Tibial artery (tissue), 4 donors: ENCODE measurements around the gene EFCAB3.

Experiments used
- DNase-seq, 2 donors: peaks; one replicate each; pipeline ENCODE4 v3.0.0-alpha.2; 2019
- H3K27ac ChIP-seq, 2 donors: fragments of 200-600 bp; sonication (generic) in 1 of 2; 1 replicate in 1 of 2; 2 replicates in 1 of 2; pipeline ENCODE4 v1.5.1; 2018 to 2019; ENCODE audit warnings: mild to moderate bottlenecking in 1 of 2
- H3K27me3 ChIP-seq, 2 donors: fragments of 200-600 bp; sonication (generic) in 1 of 2; one replicate each; pipeline versions ENCODE4 v1.5.1 to v1.6.0; 2016 to 2019
- H3K36me3 ChIP-seq, 3 donors: fragments of 200-600 bp; sonication (generic) in 2 of 3; one replicate each; pipeline ENCODE4 v1.5.1; 2016 to 2019; ENCODE audit warnings: mild to moderate bottlenecking in 2 of 3
- H3K4me1 ChIP-seq, 4 donors: fragments of 200-600 bp; sonication (generic) in 2 of 4; 1 replicate in 3 of 4; 2 replicates in 1 of 4; pipeline ENCODE4 v1.5.1; 2016 to 2019
- H3K4me3 ChIP-seq, 2 donors: fragments of 200-600 bp; sonication (generic) in 1 of 2; 1 replicate in 1 of 2; 2 replicates in 1 of 2; pipeline ENCODE4 v1.5.1; 2018 to 2019; ENCODE audit warnings: mild to moderate bottlenecking in 2 of 2
- H3K9me3 ChIP-seq, 3 donors: fragments of 200-600 bp; sonication (generic) in 1 of 3; one replicate each; pipeline ENCODE4 v1.5.1; 2016 to 2019
- intact Hi-C: fragments of 100-400 bp; cut with DNase I; formaldehyde crosslinking; loops from one replicate; pipeline ENCODE4 v1.15.0; 2023; ENCODE audit warnings: low total_unique reads
- TF ChIP-seq, protein P1 (sequence below), 2 experiments: fragments of 200-600 bp in 1 of 2; fragments of 450-650 bp in 1 of 2; IDR thresholded peaks; one replicate each; pipeline ENCODE4 v1.5.1; 2017 to 2019; ENCODE audit warnings: antibody characterized with exemption in 2 of 2, mild to moderate bottlenecking in 1 of 2, moderate library complexity in 1 of 2

Gene EFCAB3

DNA sequence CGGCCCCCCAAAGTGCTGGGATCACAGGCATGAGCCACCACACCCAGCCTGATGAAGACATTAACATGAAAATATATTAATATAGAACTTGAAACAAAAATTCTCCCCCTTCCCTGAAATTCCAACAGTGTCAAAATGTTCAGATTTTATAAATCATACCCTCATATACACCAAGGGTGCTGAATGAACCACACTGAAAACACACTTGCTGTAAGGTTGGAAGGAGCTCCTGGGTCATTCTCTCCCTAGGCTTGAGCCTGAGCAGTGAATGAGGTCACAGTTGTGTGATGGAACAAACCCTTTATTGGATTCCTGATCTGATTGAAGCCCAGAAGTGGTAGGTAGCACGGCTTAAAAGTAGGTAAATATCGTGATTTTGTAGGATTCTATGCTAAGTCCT, at the start of gene EFCAB3:
Gene EFCAB3, plus strand, starts transcription at position 301 of the 400 bp plus-strand sequence. CDS start 2,427 bp downstream, outside the sequence.
- TF ChIP-seq, protein P1, sequence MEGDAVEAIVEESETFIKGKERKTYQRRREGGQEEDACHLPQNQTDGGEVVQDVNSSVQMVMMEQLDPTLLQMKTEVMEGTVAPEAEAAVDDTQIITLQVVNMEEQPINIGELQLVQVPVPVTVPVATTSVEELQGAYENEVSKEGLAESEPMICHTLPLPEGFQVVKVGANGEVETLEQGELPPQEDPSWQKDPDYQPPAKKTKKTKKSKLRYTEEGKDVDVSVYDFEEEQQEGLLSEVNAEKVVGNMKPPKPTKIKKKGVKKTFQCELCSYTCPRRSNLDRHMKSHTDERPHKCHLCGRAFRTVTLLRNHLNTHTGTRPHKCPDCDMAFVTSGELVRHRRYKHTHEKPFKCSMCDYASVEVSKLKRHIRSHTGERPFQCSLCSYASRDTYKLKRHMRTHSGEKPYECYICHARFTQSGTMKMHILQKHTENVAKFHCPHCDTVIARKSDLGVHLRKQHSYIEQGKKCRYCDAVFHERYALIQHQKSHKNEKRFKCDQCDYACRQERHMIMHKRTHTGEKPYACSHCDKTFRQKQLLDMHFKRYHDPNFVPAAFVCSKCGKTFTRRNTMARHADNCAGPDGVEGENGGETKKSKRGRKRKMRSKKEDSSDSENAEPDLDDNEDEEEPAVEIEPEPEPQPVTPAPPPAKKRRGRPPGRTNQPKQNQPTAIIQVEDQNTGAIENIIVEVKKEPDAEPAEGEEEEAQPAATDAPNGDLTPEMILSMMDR (IDR thresholded peaks at IDR 0.05), result no peak
- Histone ChIP-seq H3K4me3 (no peak within 1 kb of the TSS), H3K27me3 (peaks cover 0 to 4% of the 10 kb centered on the region in 2 donors), H3K27ac (no peak within 1 kb of the TSS), H3K4me1 (no peaks in the 10 kb centered on the region), H3K36me3 (no peaks in the 10 kb centered on the region), H3K9me3 (no peaks in the 10 kb centered on the region)
- intact Hi-C loops, result no loop called here
- DNase-seq, result no peak

GRCh38 chr17:62336527-62336926, 43.8 kb upstream of the EFCAB3 start:
- intact Hi-C loops, result no loop called here
- no peaks in the 10 kb centered on the region for H3K27me3 ChIP-seq
- DNase-seq, result no peak
- H3K27ac ChIP-seq, result no peak overlapping the region
- H3K36me3 ChIP-seq, result no peaks in the 10 kb centered on the region
- H3K4me1 ChIP-seq, result no peaks in the 10 kb centered on the region
- H3K4me3 ChIP-seq, result no peak overlapping the region
- peaks cover 0 to 11% (median 0%) of the 10 kb centered on the region in 3 donors for H3K9me3 ChIP-seq
- TF ChIP-seq, protein P1 (IDR thresholded peaks at IDR 0.05), result no peak

GRCh38 chr17:62343764-62344270, 36.5 kb upstream of the EFCAB3 start:
- Histone ChIP-seq H3K27ac (no peak overlapping the region), H3K36me3 (no peaks in the 10 kb centered on the region), H3K27me3 (no peaks in the 10 kb centered on the region), H3K4me1 (no peaks in the 10 kb centered on the region), H3K9me3 (no peaks in the 10 kb centered on the region), H3K4me3 (no peak overlapping the region)
- DNase-seq, result no peak
- TF ChIP-seq, protein P1 (IDR thresholded peaks at IDR 0.05), result no peak
- intact Hi-C loops, result no loop called here

DNA sequence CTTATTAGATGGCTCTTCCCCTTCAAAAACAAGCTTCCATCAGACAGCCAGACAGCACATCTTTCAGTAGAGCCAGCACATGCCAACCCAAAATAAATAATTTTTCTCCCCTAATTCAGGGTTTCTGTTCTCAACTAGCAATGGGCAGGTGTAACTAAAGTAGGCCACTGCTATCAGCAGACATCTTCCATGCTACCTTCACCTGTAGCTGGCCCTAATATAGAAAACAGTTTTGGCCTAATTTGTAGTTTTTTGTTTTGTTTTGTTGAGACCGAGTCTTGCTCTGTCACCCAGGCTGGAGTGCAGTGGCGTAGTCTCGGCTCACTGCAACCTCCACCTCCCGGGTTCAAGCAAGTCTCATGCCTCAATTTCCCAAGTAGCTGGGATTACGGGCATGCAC, 29.2 kb upstream of the EFCAB3 start:
- Histone ChIP-seq H3K27me3 (no peaks in the 10 kb centered on the region), H3K4me3 (no peak overlapping the region), H3K36me3 (no peaks in the 10 kb centered on the region), H3K4me1 (no peaks in the 10 kb centered on the region), H3K9me3 (no peaks in the 10 kb centered on the region), H3K27ac (no peak overlapping the region)
- no peak for DNase-seq
- intact Hi-C loops, result no loop called here
- TF ChIP-seq, protein P1 (IDR thresholded peaks at IDR 0.05), result no peak

GRCh38 chr17:62366191-62366590, 14.2 kb upstream of the EFCAB3 start:
- intact Hi-C loops, result no loop called here
- no peaks in the 10 kb centered on the region for H3K9me3 ChIP-seq
- no peak overlapping the region for H3K27ac ChIP-seq
- H3K36me3 ChIP-seq, result no peaks in the 10 kb centered on the region
- no peaks in the 10 kb centered on the region for H3K27me3 ChIP-seq
- TF ChIP-seq, protein P1 (IDR thresholded peaks at IDR 0.05), result no peak
- no peak for DNase-seq
- no peak overlapping the region for H3K4me3 ChIP-seq
- H3K4me1 ChIP-seq, result no peaks in the 10 kb centered on the region

DNA sequence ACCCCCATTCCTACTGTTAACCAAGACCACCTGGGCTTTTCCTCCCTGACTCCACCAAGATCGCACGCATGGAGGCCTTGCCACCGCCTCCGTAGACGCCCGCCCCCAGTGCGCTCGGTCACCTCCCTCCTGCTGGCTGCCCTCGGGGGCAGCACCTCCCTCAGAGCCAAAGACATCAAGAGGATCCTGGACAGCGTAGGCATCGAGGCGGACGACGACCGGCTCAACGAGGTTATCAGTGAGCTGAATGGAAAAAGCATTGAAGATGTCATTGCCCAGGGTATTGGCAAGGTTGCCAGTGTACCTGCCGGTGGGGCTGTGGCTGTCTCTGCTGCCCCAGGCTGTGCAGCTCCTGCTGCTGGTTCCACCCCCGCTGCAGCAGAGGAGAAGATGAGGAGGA, 1.2 kb downstream of the EFCAB3 start:
- Histone ChIP-seq H3K36me3 (no peaks in the 10 kb centered on the region), H3K4me3 (no peak overlapping the region), H3K27me3 (no peaks in the 10 kb centered on the region), H3K4me1 (no peaks in the 10 kb centered on the region), H3K27ac (no peak overlapping the region), H3K9me3 (no peaks in the 10 kb centered on the region)
- DNase-seq, result no peak
- TF ChIP-seq, protein P1 (IDR thresholded peaks at IDR 0.05), result no peak
- intact Hi-C loops, result no loop called here
